ENCODE results near the gene KCNN4.

Gene KCNN4

DNA sequence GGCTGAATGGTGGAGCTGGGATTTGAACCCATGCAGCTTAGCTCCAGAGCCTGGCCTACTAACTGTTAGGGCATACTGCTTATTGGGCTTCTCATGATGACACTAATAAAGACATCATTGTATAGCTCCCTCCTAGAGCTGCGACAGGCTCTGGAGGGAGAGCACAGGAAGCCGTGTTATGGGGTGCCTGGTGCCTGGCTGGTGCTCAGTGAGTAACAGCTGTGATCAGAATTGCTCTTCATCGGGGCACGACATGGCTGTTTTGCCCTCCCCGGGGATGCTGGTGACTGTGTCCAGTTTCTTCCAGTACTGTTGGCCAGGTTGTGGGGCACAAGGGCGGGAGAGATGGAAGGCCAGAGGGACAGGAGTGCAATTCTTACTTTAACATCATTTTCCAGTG lies 16.3 kb upstream of the KCNN4 start:
- Histone ChIP-seq H3K4me3 (ENCODE audit: low read depth, low read length) (no peak overlapping the region), H3K4me1 (ENCODE audit: control insufficient read depth, insufficient read depth, low read length) (peaks cover 8% of the 10 kb centered on the region; the same call in 1 of the 2 replicates), H3K9me3 (ENCODE audit: control insufficient read depth, insufficient read depth, low read depth, low read length) (no peaks in the 10 kb centered on the region; the same call in 1 of the 2 replicates), H3K27ac (ENCODE audit: extremely low read depth, low read depth, low read length) (no peak overlapping the region), H3K36me3 (ENCODE audit: control insufficient read depth in 2 of 2, insufficient read depth in 1 of 2, low read length in 2 of 2) (no peaks in the 10 kb centered on the region)
- POLR2A ChIA-PET = interaction anchor here (1.1 kb wide), 1 partner anchor 360 kb away, joined by 3 read pairs; no protein-coding TSS in a partner anchor
- CTCF ChIA-PET = interaction anchor here (0.5 to 15.3 kb wide), 8 partner anchors 10 to 352 kb away, joined by 3 to 213 read pairs (median 5); partner anchors contain the start of gene IRGQ
- TF ChIP-seq ZBTB20 (tag by site-specific recombination; IDR thresholded peaks at IDR 0.05) (no peak), ZNF302 (tag by site-specific recombination; IDR thresholded peaks at IDR 0.05; ENCODE audit: low read depth) (no peak), FEZF1 (tag by site-specific recombination; IDR thresholded peaks at IDR 0.05) (no peak), WT1 (tag by site-specific recombination; IDR thresholded peaks at IDR 0.05) (no peak), ZBTB48 (tag by site-specific recombination; IDR thresholded peaks at IDR 0.05) (no peak), BCL11A (tag by site-specific recombination; IDR thresholded peaks at IDR 0.05; ENCODE audit: low read depth) (no peak), EGR2 (tag by site-specific recombination; IDR thresholded peaks at IDR 0.05; ENCODE audit: low read depth) (no peak), SCRT2 (tag by site-specific recombination; IDR thresholded peaks at IDR 0.05) (no peak), KLF9 (tag by site-specific recombination; IDR thresholded peaks at IDR 0.05; ENCODE audit: low read depth) (no peak), SP3 (tag by site-specific recombination; IDR thresholded peaks at IDR 0.05) (no peak), YY1 (tag by site-specific recombination; IDR thresholded peaks at IDR 0.05) (no peak), ZNF664 (tag by site-specific recombination; IDR thresholded peaks at IDR 0.05) (no peak), ZNF623 (tag by site-specific recombination; IDR thresholded peaks at IDR 0.05) (no peak), ZNF544 (tag by site-specific recombination; IDR thresholded peaks at IDR 0.05) (no peak)
- TF ChIP-seq, protein P1, sequence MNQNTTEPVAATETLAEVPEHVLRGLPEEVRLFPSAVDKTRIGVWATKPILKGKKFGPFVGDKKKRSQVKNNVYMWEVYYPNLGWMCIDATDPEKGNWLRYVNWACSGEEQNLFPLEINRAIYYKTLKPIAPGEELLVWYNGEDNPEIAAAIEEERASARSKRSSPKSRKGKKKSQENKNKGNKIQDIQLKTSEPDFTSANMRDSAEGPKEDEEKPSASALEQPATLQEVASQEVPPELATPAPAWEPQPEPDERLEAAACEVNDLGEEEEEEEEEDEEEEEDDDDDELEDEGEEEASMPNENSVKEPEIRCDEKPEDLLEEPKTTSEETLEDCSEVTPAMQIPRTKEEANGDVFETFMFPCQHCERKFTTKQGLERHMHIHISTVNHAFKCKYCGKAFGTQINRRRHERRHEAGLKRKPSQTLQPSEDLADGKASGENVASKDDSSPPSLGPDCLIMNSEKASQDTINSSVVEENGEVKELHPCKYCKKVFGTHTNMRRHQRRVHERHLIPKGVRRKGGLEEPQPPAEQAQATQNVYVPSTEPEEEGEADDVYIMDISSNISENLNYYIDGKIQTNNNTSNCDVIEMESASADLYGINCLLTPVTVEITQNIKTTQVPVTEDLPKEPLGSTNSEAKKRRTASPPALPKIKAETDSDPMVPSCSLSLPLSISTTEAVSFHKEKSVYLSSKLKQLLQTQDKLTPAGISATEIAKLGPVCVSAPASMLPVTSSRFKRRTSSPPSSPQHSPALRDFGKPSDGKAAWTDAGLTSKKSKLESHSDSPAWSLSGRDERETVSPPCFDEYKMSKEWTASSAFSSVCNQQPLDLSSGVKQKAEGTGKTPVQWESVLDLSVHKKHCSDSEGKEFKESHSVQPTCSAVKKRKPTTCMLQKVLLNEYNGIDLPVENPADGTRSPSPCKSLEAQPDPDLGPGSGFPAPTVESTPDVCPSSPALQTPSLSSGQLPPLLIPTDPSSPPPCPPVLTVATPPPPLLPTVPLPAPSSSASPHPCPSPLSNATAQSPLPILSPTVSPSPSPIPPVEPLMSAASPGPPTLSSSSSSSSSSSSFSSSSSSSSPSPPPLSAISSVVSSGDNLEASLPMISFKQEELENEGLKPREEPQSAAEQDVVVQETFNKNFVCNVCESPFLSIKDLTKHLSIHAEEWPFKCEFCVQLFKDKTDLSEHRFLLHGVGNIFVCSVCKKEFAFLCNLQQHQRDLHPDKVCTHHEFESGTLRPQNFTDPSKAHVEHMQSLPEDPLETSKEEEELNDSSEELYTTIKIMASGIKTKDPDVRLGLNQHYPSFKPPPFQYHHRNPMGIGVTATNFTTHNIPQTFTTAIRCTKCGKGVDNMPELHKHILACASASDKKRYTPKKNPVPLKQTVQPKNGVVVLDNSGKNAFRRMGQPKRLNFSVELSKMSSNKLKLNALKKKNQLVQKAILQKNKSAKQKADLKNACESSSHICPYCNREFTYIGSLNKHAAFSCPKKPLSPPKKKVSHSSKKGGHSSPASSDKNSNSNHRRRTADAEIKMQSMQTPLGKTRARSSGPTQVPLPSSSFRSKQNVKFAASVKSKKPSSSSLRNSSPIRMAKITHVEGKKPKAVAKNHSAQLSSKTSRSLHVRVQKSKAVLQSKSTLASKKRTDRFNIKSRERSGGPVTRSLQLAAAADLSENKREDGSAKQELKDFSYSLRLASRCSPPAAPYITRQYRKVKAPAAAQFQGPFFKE (tag by site-specific recombination; IDR thresholded peaks at IDR 0.05; ENCODE audit: borderline replicate concordance) = no peak
- TF ChIP-seq, protein P2, sequence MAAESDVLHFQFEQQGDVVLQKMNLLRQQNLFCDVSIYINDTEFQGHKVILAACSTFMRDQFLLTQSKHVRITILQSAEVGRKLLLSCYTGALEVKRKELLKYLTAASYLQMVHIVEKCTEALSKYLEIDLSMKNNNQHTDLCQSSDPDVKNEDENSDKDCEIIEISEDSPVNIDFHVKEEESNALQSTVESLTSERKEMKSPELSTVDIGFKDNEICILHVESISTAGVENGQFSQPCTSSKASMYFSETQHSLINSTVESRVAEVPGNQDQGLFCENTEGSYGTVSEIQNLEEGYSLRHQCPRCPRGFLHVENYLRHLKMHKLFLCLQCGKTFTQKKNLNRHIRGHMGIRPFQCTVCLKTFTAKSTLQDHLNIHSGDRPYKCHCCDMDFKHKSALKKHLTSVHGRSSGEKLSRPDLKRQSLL (tag by site-specific recombination; IDR thresholded peaks at IDR 0.05) = no peak

DNA sequence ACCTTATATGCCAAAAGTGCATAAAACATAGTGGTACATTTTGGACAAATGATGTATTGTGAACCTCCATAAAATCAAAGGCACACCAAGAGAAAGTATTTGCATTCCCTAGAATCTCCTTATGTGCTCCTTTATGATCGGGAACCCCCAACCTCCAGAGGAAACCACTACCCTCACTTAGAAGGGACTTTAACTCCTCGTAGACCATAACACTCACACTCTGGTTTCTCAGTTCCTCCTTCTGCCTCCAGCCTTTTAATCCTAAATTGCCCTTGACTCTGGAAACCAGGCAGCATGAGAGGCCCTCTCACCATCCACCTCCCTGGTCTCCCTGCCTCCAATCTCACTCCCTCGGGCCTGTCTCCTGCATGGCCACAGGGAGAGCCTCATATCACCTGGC lies 9.8 kb upstream of the KCNN4 start:
- TF ChIP-seq GLIS2 (tag by site-specific recombination; IDR thresholded peaks at IDR 0.05) (no peak), SETDB1 (IDR thresholded peaks at IDR 0.05; ENCODE audit: insufficient read length, low read length) (no peak), ZFP3 (tag by site-specific recombination; IDR thresholded peaks at IDR 0.05; ENCODE audit: low read depth) (no peak)
- Histone ChIP-seq H3K27ac (ENCODE audit: extremely low read depth, low read depth, low read length) (no peak overlapping the region), H3K9me3 (ENCODE audit: control insufficient read depth, insufficient read depth, low read depth, low read length) (no peaks in the 10 kb centered on the region; the same call in 1 of the 2 replicates), H3K36me3 (ENCODE audit: control insufficient read depth in 2 of 2, insufficient read depth in 1 of 2, low read length in 2 of 2) (no peaks in the 10 kb centered on the region; a peak in 1 of 3 replicates), H3K4me3 (ENCODE audit: low read depth, low read length) (no peak overlapping the region), H3K4me1 (ENCODE audit: control insufficient read depth, insufficient read depth, low read length) (no peaks in the 10 kb centered on the region)
- POLR2A ChIA-PET = no interaction called here
- CTCF ChIA-PET = interaction anchor here (0.6 to 15.3 kb wide), 6 partner anchors 10 to 122 kb away, joined by 3 to 213 read pairs (median 3); partner anchors contain the start of gene KCNN4
